Stimulated activated CD8-positive, alpha-beta memory T cell treated with anti-CD3 and anti-CD28 coated beads, Interleukin-12 subunit alpha, Interleukin-12 subunit beta, amount 100 ng/mL, for 24 hours (primary cell): ENCODE results near the gene PLEKHH2.
"Not testable (repeated sequence)": the region's sequence is repeated elsewhere in the genome, so short reads cannot be mapped to it uniquely, and the experiment has no call there.

ENCODE experiments used
- DNase-seq: peaks from one replicate; pipeline ENCODE4 v3.0.0-alpha.2; 2020; ENCODE audit errors: extremely low read depth

Gene PLEKHH2

GRCh38 chr2:43717322-43717721 lies 80.3 kb downstream of the PLEKHH2 start:
- DNase-seq, result no peak

GRCh38 chr2:43718530-43719124 lies 81.6 kb downstream of the PLEKHH2 start:
- no peak for DNase-seq

- DNase-seq, result no peak
Measured at GRCh38 chr2:43724728-43725526, 87.9 kb downstream of the PLEKHH2 start.

GRCh38 chr2:43725711-43726246 lies 88.7 kb downstream of the PLEKHH2 start:
- DNase-seq, result no peak

GRCh38 chr2:43726961-43727633 lies 90.0 kb downstream of the PLEKHH2 start:
- DNase-seq, result not testable (repeated sequence)

DNA sequence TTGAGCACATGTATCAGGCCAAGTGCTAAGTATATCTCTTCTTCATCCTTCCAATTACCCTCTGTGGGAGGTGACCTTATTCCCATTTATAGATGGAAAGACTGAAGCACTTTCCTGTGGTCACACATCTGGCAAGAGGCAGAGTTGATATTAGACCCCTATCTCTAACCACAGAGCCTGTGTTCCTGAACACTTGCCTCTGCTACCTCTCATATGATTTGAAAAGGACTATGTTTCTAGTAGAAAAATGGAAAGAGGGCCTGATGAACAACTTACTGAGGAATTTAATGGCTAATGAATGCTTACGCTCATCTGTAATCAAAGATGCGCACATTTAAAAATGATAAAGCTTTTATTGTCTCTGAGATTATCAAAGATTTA lies 90.6 kb downstream of the PLEKHH2 start:
- no peak for DNase-seq

GRCh38 chr2:43729491-43730174 lies 92.6 kb downstream of the PLEKHH2 start:
- DNase-seq, result no peak

DNA sequence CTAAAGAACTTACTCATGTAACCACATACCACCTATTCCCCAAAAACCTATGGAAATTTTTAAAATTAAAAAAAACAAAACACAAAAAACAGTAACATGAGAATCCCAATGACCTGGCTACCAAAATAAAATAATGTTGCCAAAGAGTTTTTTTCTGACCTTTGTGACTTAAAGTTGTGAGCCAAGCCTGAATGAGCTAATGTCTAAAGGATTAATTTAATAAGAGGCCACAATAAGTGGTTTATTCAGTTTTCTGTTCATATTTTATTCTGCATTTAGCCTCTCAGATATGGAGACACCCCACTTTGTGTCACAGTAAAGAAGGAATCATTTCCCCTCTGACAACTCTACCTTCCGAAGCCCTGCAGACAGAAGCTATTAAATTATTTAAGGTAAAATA lies 94.2 kb downstream of the PLEKHH2 start:
- DNase-seq, result no peak

GRCh38 chr2:43736637-43737036 lies 99.6 kb downstream of the PLEKHH2 start:
- no peak for DNase-seq

GRCh38 chr2:43737097-43737854 lies 100.2 kb downstream of the PLEKHH2 start:
- no peak for DNase-seq

DNA sequence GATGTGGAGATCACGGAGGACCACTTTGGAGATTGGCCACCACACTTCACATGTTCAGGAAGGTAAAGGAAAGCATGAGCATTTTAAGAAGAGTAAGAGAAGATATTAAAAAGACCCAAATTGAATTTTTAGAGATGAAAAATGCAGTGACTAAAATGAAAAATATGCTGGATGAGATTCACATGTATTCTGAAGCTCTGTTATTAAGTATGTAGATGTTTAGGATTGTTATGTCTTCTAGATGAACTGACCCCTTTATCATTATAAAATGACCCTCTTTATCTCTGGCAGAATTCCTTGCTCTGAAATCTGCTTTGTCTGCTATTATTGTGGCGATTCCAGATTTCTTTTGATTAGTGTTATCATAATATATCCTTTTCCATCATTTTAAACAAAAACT lies 100.8 kb downstream of the PLEKHH2 start:
- DNase-seq, result no peak

DNA sequence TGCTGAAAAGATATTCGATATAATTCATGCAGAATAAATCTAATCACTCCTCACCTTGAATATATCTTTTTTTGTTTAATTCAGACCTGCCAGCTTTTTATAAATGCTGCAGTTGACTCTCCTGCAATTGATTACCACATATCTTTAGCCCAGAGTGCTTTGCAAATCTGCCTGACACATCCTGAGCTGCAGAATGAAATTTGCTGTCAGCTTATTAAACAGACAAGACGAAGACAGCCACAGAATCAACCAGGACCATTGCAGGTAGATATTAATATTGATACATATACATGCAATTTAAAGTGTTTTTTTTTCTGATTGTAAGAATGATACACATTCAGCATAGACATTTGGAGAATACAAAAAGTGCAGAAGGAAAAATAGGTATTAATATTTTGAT lies 101.2 kb downstream of the PLEKHH2 start:
- DNase-seq, result no peak

GRCh38 chr2:43743706-43744105 lies 106.6 kb downstream of the PLEKHH2 start:
- DNase-seq, result no peak

DNA sequence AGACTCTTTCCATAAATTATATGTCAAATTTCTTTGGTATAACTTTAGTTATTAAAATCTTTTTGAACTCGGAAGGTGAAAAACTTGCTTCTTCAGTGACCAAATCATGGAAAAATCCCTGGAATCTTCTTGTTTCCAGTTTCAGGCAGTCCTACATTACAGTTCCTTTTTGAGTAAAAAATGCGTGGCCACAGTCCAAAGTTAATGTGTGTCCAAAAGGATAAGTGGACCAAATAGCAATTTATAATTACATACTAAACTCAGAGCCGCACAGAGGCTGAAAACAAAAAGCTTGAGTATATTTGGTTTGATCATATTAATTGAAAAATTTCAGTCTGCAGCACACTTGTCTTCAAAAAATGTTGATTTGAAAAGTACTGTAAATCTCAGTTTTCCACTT lies 108.4 kb downstream of the PLEKHH2 start:
- DNase-seq, result no peak

DNA sequence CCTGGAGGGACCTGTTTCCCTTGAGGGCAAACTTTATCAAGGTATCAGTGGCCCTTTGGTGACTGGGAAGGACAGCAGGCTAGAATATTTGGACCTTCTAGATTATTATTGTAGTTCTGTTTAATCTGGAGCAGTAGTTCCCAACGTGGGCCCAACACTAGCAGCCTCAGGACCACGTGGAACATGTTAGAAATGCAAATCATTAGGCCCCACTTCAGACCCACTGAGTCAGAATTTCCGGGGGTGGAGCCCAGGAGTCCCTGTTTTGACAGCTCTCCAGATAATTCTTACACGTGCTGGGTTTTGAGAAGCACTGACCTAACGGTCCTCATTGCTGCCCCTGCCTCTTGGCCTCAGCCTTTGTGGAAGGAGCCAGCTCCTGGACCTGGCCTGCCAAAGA lies 111.3 kb downstream of the PLEKHH2 start:
- no peak for DNase-seq

- no peak for DNase-seq
Measured at GRCh38 chr2:43749583-43749982, 112.5 kb downstream of the PLEKHH2 start.

GRCh38 chr2:43751476-43751990 lies 114.5 kb downstream of the PLEKHH2 start:
- DNase-seq, result no peak

- no peak for DNase-seq
Measured at GRCh38 chr2:43752302-43752701, 115.2 kb downstream of the PLEKHH2 start.

GRCh38 chr2:43754180-43754579 lies 117.1 kb downstream of the PLEKHH2 start:
- DNase-seq, result no peak

DNA sequence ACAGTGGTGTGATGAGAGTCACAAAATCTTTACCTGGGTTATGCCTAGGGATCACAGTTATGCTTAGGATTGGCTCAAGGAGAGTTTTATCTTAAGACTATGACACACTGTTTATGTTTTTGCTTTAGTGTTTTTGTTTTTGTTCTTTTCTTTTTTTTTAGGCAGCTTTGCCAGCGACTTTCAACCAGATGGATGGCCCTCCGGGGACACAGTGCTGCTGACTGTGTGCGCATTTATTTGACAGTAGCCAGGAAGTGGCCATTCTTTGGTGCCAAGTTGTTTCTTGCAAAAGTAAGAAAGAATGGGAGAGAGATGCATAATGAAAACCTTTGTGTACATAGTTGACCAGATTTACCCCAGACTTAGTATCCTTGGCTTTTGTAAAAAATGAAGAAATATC lies 121.7 kb downstream of the PLEKHH2 start:
- DNase-seq, result no peak

DNA sequence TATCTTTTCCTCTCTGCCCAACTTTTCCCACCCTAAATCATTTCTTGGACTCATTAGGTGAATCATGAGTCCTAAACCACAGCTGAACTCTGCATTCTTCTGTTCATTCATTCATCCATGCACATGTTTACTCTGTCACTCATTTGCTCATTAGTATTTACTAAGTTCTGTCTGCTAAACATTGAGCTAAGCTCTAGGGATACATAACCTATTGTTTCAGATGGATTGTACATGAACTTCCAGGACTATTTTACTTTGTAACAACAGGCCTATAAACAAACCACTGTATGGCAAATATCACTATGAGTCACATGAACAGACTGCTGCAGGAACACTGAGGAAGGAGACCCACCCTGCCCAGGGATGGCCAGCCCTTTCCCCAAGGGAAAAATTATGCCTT lies 122.1 kb downstream of the PLEKHH2 start:
- no peak for DNase-seq
